AG04450 (cell line): ENCODE data around the gene PCLO. TPM values are rescaled to one million over a fixed set of nuclear protein-coding genes. Genes with fewer than 3 reads are reported as not detected.

ENCODE experiments used
- CTCF ChIA-PET: fragments of 300-600, 350-600 bp; formaldehyde crosslinking; extraction: SDS; loops from one replicate; lab custom pipeline; 2022; ENCODE audit warnings: antibody characterized with exemption, inconsistent platforms; lab: Charles Lee
- POLR2A ChIA-PET: fragments of 350-600 bp; formaldehyde crosslinking; extraction: SDS; loops from one replicate; lab custom pipeline; 2021; ENCODE audit warnings: antibody characterized with exemption, inconsistent platforms; lab: Yijun Ruan, JAX
- DNase-seq: peaks from one replicate; pipeline ENCODE4 v3.0.0-alpha.2; 2011; ENCODE audit warnings: low read depth, low spot score
- H3K27ac ChIP-seq: one replicate; pipeline ENCODE4 v1.5.1; 2012; ENCODE audit warnings: low read depth, low read length, control low read depth
- H3K27me3 ChIP-seq: one replicate; pipeline ENCODE4 v1.6.0; 2012; ENCODE audit warnings: low read length; ENCODE audit not compliant: control insufficient read depth, insufficient read depth
- H3K4me3 ChIP-seq: 2 replicates; pipeline ENCODE4 v1.5.1; 2011; ENCODE audit warnings: mild to moderate bottlenecking, low read depth, low read length, control low read depth
- H3K9me3 ChIP-seq: 2 replicates; pipeline ENCODE4 v1.5.1; 2012; ENCODE audit warnings: low read length; ENCODE audit not compliant: control insufficient read depth, insufficient read depth
- CTCF ChIP-seq: IDR thresholded peaks from 2 replicates; pipeline ENCODE4 v1.5.1; 2011; ENCODE audit warnings: low read depth, low read length, control low read depth, inconsistent platforms
- polyA plus RNA-seq: library from polyadenylated mRNA; depleted of rRNA; stranded (reverse); fragments of >200 nt; gene quantifications from 2 replicates; pipeline ENCODE4 v1.2.3, GENCODE V29; 2011

The PCLO gene
- polyA plus RNA-seq, 1 experiment, result 0.01 TPM

GRCh38 chr7:82945480-82945879 lies 217.2 kb downstream of the PCLO start:
- H3K4me3 ChIP-seq, result no peak overlapping the region
- TF ChIP-seq CTCF, result no peak
- H3K9me3 ChIP-seq, result no peaks in the 10 kb centered on the region
- no peaks in the 10 kb centered on the region for H3K27me3 ChIP-seq
- no peak for DNase-seq
- ChIA-PET CTCF (no interaction called here), POLR2A (no interaction called here)
- H3K27ac ChIP-seq, result no peak overlapping the region

GRCh38 chr7:82945056-82945455 lies 217.6 kb downstream of the PCLO start:
- TF ChIP-seq CTCF, result no peak
- Histone ChIP-seq H3K9me3 (no peaks in the 10 kb centered on the region), H3K27me3 (no peaks in the 10 kb centered on the region), H3K4me3 (no peak overlapping the region), H3K27ac (no peak overlapping the region)
- DNase-seq, result no peak
- CTCF ChIA-PET, result no interaction called here
- POLR2A ChIA-PET, result no interaction called here

- ChIA-PET POLR2A (no interaction called here), CTCF (no interaction called here)
- H3K27ac ChIP-seq, result no peak overlapping the region
- no peaks in the 10 kb centered on the region for H3K27me3 ChIP-seq
- no peaks in the 10 kb centered on the region for H3K9me3 ChIP-seq
- H3K4me3 ChIP-seq, result no peak overlapping the region
- no peak for TF ChIP-seq CTCF
- DNase-seq, result no peak
Measured at GRCh38 chr7:82932516-82932915, 230.2 kb downstream of the PCLO start.

- Histone ChIP-seq H3K27me3 (no peaks in the 10 kb centered on the region), H3K9me3 (no peaks in the 10 kb centered on the region), H3K27ac (no peak overlapping the region), H3K4me3 (no peak overlapping the region)
- ChIA-PET CTCF (no interaction called here), POLR2A (no interaction called here)
- DNase-seq, result no peak
- no peak for TF ChIP-seq CTCF
Measured at GRCh38 chr7:82926477-82926876, 236.2 kb downstream of the PCLO start.

- TF ChIP-seq CTCF, result no peak
- CTCF ChIA-PET, result no interaction called here
- no peaks in the 10 kb centered on the region for H3K9me3 ChIP-seq
- H3K27me3 ChIP-seq, result no peaks in the 10 kb centered on the region
- H3K27ac ChIP-seq, result no peak overlapping the region
- no peak for DNase-seq
- no peak overlapping the region for H3K4me3 ChIP-seq
- POLR2A ChIA-PET, result no interaction called here
Measured at GRCh38 chr7:82925331-82925730, 237.4 kb downstream of the PCLO start.
